ENCODE data around the gene PRPSAP1. TPM values are rescaled to one million over a fixed set of nuclear protein-coding genes. Genes with fewer than 3 reads are reported as not detected.

PRPSAP1 gene
- polyA plus RNA-seq, 1 of the 3 experiments (the other 2 are of a cell fraction), result 118 TPM

- H3K9ac ChIP-seq, result peak overlapping the region; percentile 85
- H3K79me2 ChIP-seq (ENCODE audit: insufficient read depth), result peaks cover 51% of the 10 kb centered on the region
- no peaks in the 10 kb centered on the region for H3K9me2 ChIP-seq
- peak overlapping the region; percentile 90 for H3K4me2 ChIP-seq
- H3K4me3 ChIP-seq (ENCODE audit: low read depth in 2 of 2, low read length in 1 of 2), result peak overlapping the region; percentile 75 to 87
- H3K27me3 ChIP-seq (ENCODE audit: insufficient read depth), result no peaks in the 10 kb centered on the region
- peak overlapping the region; percentile 41 to 63 for H3K27ac ChIP-seq (ENCODE audit: low read depth in 2 of 2, low read length in 1 of 2)
- POLR2A ChIA-PET, result no interaction called here
- 2% methylated on average over 12 of the region's 12 CpGs for WGBS (ENCODE audit: low lambda C conversion rate)
- CTCF ChIA-PET, result interaction anchor here (0.7 to 7.0 kb wide), 15 partner anchors 9 to 292 kb away, joined by 3 to 130 read pairs (median 4); partner anchors contain the start of gene SPHK1
- H3K36me3 ChIP-seq (replicated peaks in 1 of 2; ENCODE audit: control insufficient read depth in 1 of 2, insufficient read depth in 2 of 2, low read length in 1 of 2), result peaks cover 8 to 21% of the 10 kb centered on the region in 2 experiments
- H4K20me1 ChIP-seq (ENCODE audit: insufficient read depth), result peaks cover 13% of the 10 kb centered on the region; the same call in 1 of the 2 replicates
- no peaks in the 10 kb centered on the region for H3K9me3 ChIP-seq
- peaks cover 23% of the 10 kb centered on the region for H3F3A ChIP-seq (replicated peaks; ENCODE audit: insufficient read depth)
- peaks cover 19 to 22% of the 10 kb centered on the region in 2 experiments; a peak in 3 of 4 replicates for H3K4me1 ChIP-seq (ENCODE audit: control insufficient read depth in 1 of 2, insufficient read depth in 2 of 2, low read depth in 1 of 2, low read length in 1 of 2)
- peak; percentile 50 for DNase-seq
- TF ChIP-seq ELF1 (IDR thresholded peaks at IDR 0.05) (no peak), FOXM1 (IDR thresholded peaks at IDR 0.05; ENCODE audit: low read depth) (no peak), EP300 (IDR thresholded peaks at IDR 0.05; ENCODE audit: borderline replicate concordance in 1 of 2, low read depth in 1 of 2, low read length in 1 of 2) (no peak), TAF1 (IDR thresholded peaks at IDR 0.05; ENCODE audit: borderline replicate concordance, low read depth, low read length) (no peak), GATA2 (CRISPR knock-in tag; IDR thresholded peaks at IDR 0.05) (0 out of 2 replicates have a peak, but pooled peaks have one; percentile 20), CHD2 (IDR thresholded peaks at IDR 0.05; ENCODE audit: low read length, partially characterized antibody) (no peak), POLR2AphosphoS5 (IDR thresholded peaks at IDR 0.05; ENCODE audit: low read depth, low read length) (no peak)
- H2AFZ ChIP-seq (ENCODE audit: low read depth), result no peak overlapping the region
Measured at GRCh38 chr17:76266244-76266938, 87.3 kb downstream of the PRPSAP1 start.

- H3K4me2 ChIP-seq, result peak overlapping the region; percentile 90
- peak overlapping the region; percentile 41 to 63 for H3K27ac ChIP-seq (ENCODE audit: low read depth in 2 of 2, low read length in 1 of 2)
- H4K20me1 ChIP-seq (ENCODE audit: insufficient read depth), result peaks cover 9% of the 10 kb centered on the region; the same call in 1 of the 2 replicates
- peak overlapping the region; percentile 75 to 87 for H3K4me3 ChIP-seq (ENCODE audit: low read depth in 2 of 2, low read length in 1 of 2)
- POLR2A ChIA-PET, result no interaction called here
- CTCF ChIA-PET, result interaction anchor here (0.7 to 8.1 kb wide), 15 partner anchors 10 to 410 kb away, joined by 3 to 130 read pairs (median 5); partner anchors contain the start of genes SPHK1 and WBP2
- DNase-seq, result peak; percentile 84
- H3K9ac ChIP-seq, result peak overlapping the region; percentile 85
- no peaks in the 10 kb centered on the region for H3K9me2 ChIP-seq
- WGBS (ENCODE audit: low lambda C conversion rate), result under 1% methylated on average over 27 of the region's 76 CpGs
- H3K4me1 ChIP-seq (ENCODE audit: control insufficient read depth in 1 of 2, insufficient read depth in 2 of 2, low read depth in 1 of 2, low read length in 1 of 2), result peaks cover 19 to 22% of the 10 kb centered on the region in 2 experiments; a peak in 3 of 4 replicates
- TF ChIP-seq RCOR1 (IDR thresholded peaks at IDR 0.05; ENCODE audit: low read length) (no peak), TEAD4 (IDR thresholded peaks at IDR 0.05; ENCODE audit: borderline replicate concordance, insufficient read depth) (0 out of 2 replicates have a peak, but pooled peaks have one; percentile 47), GABPA (IDR thresholded peaks at IDR 0.05; ENCODE audit: low read depth) (no peak), MAX (IDR thresholded peaks at IDR 0.05; ENCODE audit: low read depth) (peak; percentile 92), RFX5 (IDR thresholded peaks at IDR 0.05; ENCODE audit: low read length) (0 out of 2 replicates have a peak, but pooled peaks have one; percentile 33), MXI1 (IDR thresholded peaks at IDR 0.05; ENCODE audit: low read depth, low read length) (peak; percentile 99), SIN3A (IDR thresholded peaks at IDR 0.05; ENCODE audit: borderline replicate concordance, low read depth, low read length) (peak; percentile 99), TAF1 (IDR thresholded peaks at IDR 0.05; ENCODE audit: borderline replicate concordance, low read depth, low read length) (peak; percentile 49; the same call in 1 of the 2 replicates), YY1 (IDR thresholded peaks at IDR 0.05; ENCODE audit: low read depth) (peak; percentile 91)
- H3K79me2 ChIP-seq (ENCODE audit: insufficient read depth), result peaks cover 45% of the 10 kb centered on the region
- peaks cover 23% of the 10 kb centered on the region for H3F3A ChIP-seq (replicated peaks; ENCODE audit: insufficient read depth)
- no peaks in the 10 kb centered on the region for H3K9me3 ChIP-seq
- H3K27me3 ChIP-seq (ENCODE audit: insufficient read depth), result no peaks in the 10 kb centered on the region
- peaks cover 8 to 15% of the 10 kb centered on the region in 2 experiments for H3K36me3 ChIP-seq (replicated peaks in 1 of 2; ENCODE audit: control insufficient read depth in 1 of 2, insufficient read depth in 2 of 2, low read length in 1 of 2)
- no peak overlapping the region for H2AFZ ChIP-seq (ENCODE audit: low read depth)
Measured at GRCh38 chr17:76265624-76266243, 88.0 kb downstream of the PRPSAP1 start.

All from SK-N-SH (cell line).